Kidney (tissue), 14 donors: Measurements from ENCODE around the gene MLLT1. TPM values are rescaled to one million over a fixed set of nuclear protein-coding genes. Genes with fewer than 3 reads are reported as not detected.

Experiments
- DNase-seq, 5 donors: peaks; one replicate each; pipeline ENCODE4 v3.0.0-alpha.2; 2013 to 2020
- FAIRE-seq: peaks from 2 replicates; lab custom pipeline; 2012; peaks lifted over from hg19 to GRCh38; lab: Jason Lieb, UNC
- H3K27ac ChIP-seq, 2 donors: one replicate each; pipeline ENCODE4 v1.7.0; 2013; ENCODE audit warnings: low read depth in 2 of 2, low read length in 2 of 2, inconsistent platforms in 1 of 2
- H3K27me3 ChIP-seq: one replicate; pipeline ENCODE4 v1.7.1; 2013; ENCODE audit warnings: low read length, inconsistent platforms; ENCODE audit not compliant: control insufficient read depth, insufficient read depth
- H3K36me3 ChIP-seq, 3 donors: one replicate each; pipeline versions ENCODE4 v1.7.0 to v1.7.1; 2013; ENCODE audit warnings: low read length in 3 of 3, control low read depth in 1 of 3, inconsistent platforms in 1 of 3; ENCODE audit not compliant: insufficient read depth in 3 of 3, control insufficient read depth in 2 of 3
- H3K4me1 ChIP-seq, 3 donors: one replicate each; pipeline versions ENCODE4 v1.7.0 to v1.7.1; 2013; ENCODE audit warnings: low read length in 3 of 3, inconsistent platforms in 1 of 3, low read depth in 1 of 3; ENCODE audit not compliant: control insufficient read depth in 2 of 3, insufficient read depth in 2 of 3
- H3K4me3 ChIP-seq, 3 donors: one replicate each; pipeline versions ENCODE4 v1.7.0 to v1.8.1; 2013; ENCODE audit warnings: low read length in 3 of 3, control low read depth in 1 of 3, inconsistent platforms in 1 of 3
- H3K9ac ChIP-seq, 3 donors: one replicate each; pipeline versions ENCODE4 v1.7.0 to v1.7.1; 2013; ENCODE audit warnings: low read length in 3 of 3, control low read depth in 1 of 3, inconsistent platforms in 1 of 3
- H3K9me3 ChIP-seq, 3 donors: one replicate each; pipeline versions ENCODE4 v1.7.0 to v1.7.1; 2013; ENCODE audit warnings: low read length in 3 of 3, control low read depth in 1 of 3, inconsistent platforms in 1 of 3; ENCODE audit not compliant: control insufficient read depth in 2 of 3, insufficient read depth in 1 of 3
- CTCF ChIP-seq: IDR thresholded peaks from 3 replicates; pipeline ENCODE4 v1.5.1; 2012; ENCODE audit warnings: mild to moderate bottlenecking, moderate library complexity, borderline replicate concordance; ENCODE audit not compliant: insufficient read depth; ENCODE audit errors: extremely low read depth
- intact Hi-C: fragments of 100-400 bp; cut with DNase I; formaldehyde crosslinking; loops from one replicate; pipeline ENCODE4 v1.11.1; 2022
- polyA plus RNA-seq: library from polyadenylated mRNA; stranded (reverse); fragments of 350-450 nt; fragmentation: Illumina TruSeq; extraction: RNeasy Lipid Tissue Mini Kit (QIAGEN cat#74804); gene quantifications from one replicate; pipeline ENCODE4 v1.2.3, GENCODE V29; 2014; ENCODE audit warnings: low read depth, low replicate concordance; ENCODE audit not compliant: insufficient read depth
- total RNA-seq: library from RNA; stranded (reverse); fragmentation: NEBNext Ultra II Directional; extraction: Animal tissue kit (Norgen Biotek cat#: 25700); gene quantifications from one replicate; pipeline ENCODE4 v1.2.1, GENCODE V29; 2021
- donor health status: control.
- donor health status: control.
- donor health status: control.
- donor health status: control.
- donor health status: control.
- donor health status: DM: yes; HTN: yes; CAD: no.
- donor health status: Normal renal cell carcinoma (clear cell type).

MLLT1 gene
- total and polyA plus RNA-seq, 2 donors from 2014 or later, result 32.0 to 53.2 TPM

DNA sequence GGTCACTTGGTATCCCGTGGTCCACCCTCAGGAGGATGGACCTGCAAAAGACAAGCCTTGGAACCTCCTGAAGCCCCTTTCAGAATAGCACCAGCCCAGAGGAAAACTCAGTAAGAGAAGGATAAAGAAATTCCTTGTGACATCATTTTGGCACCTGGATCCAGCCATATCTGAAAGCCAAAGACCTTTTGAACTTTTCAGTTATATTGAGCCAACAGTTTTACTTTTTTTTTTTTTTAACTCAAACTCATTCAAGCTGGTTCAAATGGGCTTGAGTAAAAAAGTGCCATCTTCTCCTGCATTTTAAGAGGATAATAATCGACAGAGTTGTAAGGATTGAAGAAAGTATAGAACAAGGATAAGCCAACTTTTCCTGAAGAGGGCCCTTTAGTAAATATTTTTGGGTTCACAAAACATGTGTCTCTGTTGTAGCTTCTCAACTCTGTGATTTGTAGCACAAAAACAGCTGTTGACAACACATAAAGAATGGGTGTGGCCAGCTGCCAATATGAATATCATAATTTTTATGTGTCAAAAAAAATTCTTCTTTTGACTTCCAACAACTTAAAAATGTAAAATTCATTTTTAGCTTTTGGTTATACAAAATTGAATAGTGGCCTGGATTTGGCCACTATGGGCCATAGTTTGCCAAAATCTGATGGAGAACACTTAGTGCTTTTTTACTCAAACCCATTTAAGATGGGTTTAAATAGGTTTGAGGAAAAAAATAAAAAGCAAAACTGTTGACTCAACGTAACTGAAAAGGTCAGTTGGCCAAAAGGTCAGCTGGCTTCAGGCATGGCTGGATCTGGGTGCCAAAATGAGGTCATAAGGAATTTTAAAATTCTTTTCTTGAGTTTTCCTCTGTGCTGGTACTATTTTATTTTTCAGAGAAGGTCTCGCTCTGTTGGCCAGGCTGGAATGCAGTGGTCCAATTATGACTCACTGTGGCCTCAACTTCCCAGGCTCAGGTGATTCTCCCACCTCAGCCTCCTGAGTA, 93.6 kb downstream of the MLLT1 start:
- Histone ChIP-seq H3K4me1 (no peaks in the 10 kb centered on the region), H3K4me3 (no peak overlapping the region)

GRCh38 chr19:6185093-6185834, 94.5 kb downstream of the MLLT1 start:
- DNase-seq (no peak), FAIRE-seq (no peak)
- TF ChIP-seq CTCF, result no peak
- Histone ChIP-seq H3K27ac (no peak overlapping the region), H3K36me3 (no peaks in the 10 kb centered on the region), H3K9me3 (no peaks in the 10 kb centered on the region), H3K4me3 (no peak overlapping the region), H3K4me1 (no peaks in the 10 kb centered on the region), H3K9ac (no peak overlapping the region), H3K27me3 (no peaks in the 10 kb centered on the region)
- intact Hi-C loops, result no loop called here

More for the DNA sequence above, 93.6 kb downstream of the MLLT1 start:
- H3K9me3 ChIP-seq, result no peaks in the 10 kb centered on the region
- no peak for DNase-seq
- intact Hi-C loops, result no loop called here
- no peak for TF ChIP-seq CTCF
- no peaks in the 10 kb centered on the region for H3K27me3 ChIP-seq
- no peak overlapping the region for H3K9ac ChIP-seq
- H3K27ac ChIP-seq, result no peak overlapping the region
- no peak for FAIRE-seq
- H3K36me3 ChIP-seq, result no peaks in the 10 kb centered on the region

- Histone ChIP-seq H3K4me3 (no peak overlapping the region), H3K9ac (no peak overlapping the region), H3K36me3 (no peaks in the 10 kb centered on the region), H3K9me3 (no peaks in the 10 kb centered on the region), H3K27me3 (no peaks in the 10 kb centered on the region), H3K4me1 (no peaks in the 10 kb centered on the region), H3K27ac (no peak overlapping the region)
- DNase-seq (no peak), FAIRE-seq (no peak)
- intact Hi-C loops, result no loop called here
- TF ChIP-seq CTCF, result no peak
Measured at GRCh38 chr19:6181119-6181518, 98.7 kb downstream of the MLLT1 start.
